Stimulated activated CD4-positive, alpha-beta T cell treated with anti-CD3 and anti-CD28 coated beads, Interleukin-1b, Interleukin-23, amount 100 ng/mL, for 1 hour (primary cell): ENCODE data around the gene DOCK8.
"Not testable (repeated sequence)": the region's sequence is repeated elsewhere in the genome, so short reads cannot be mapped to it uniquely, and the experiment has no call there.

Source experiments
- DNase-seq, 2 donors: peaks; one replicate each; pipeline ENCODE4 v3.0.0-alpha.2; 2020; ENCODE audit warnings: low read depth in 2 of 2

The DOCK8 gene

GRCh38 chr9:224582-225520, 10.2 kb downstream of the DOCK8 start:
- DNase-seq: no peak

- DNase-seq: no peak
Observed at GRCh38 chr9:227860-228259, 13.2 kb downstream of the DOCK8 start.

GRCh38 chr9:228929-229695, 14.4 kb downstream of the DOCK8 start:
- DNase-seq: no peak

GRCh38 chr9:231625-232024, 17.0 kb downstream of the DOCK8 start:
- not testable (repeated sequence) for DNase-seq

- not testable (repeated sequence) for DNase-seq
Observed at GRCh38 chr9:233708-234107, 19.0 kb downstream of the DOCK8 start.

- DNase-seq: no peak
Observed at GRCh38 chr9:237141-237857, 22.6 kb downstream of the DOCK8 start.

- no peak for DNase-seq
Observed at GRCh38 chr9:237858-238345, 23.2 kb downstream of the DOCK8 start.

GRCh38 chr9:242461-243080, 27.9 kb downstream of the DOCK8 start:
- DNase-seq: no peak

- DNase-seq: no peak
Observed at GRCh38 chr9:248278-248961, 33.8 kb downstream of the DOCK8 start.

- no peak for DNase-seq
Observed at GRCh38 chr9:249025-249424, 34.4 kb downstream of the DOCK8 start.

- no peak for DNase-seq
Observed at GRCh38 chr9:250039-250438, 35.4 kb downstream of the DOCK8 start.

- no peak for DNase-seq
Observed at GRCh38 chr9:250625-251024, 36.0 kb downstream of the DOCK8 start.

- DNase-seq: no peak
Observed at GRCh38 chr9:251398-251797, 36.7 kb downstream of the DOCK8 start.

- no peak for DNase-seq
Observed at GRCh38 chr9:253539-253938, 38.9 kb downstream of the DOCK8 start.

- no peak for DNase-seq
Observed at GRCh38 chr9:254516-254915, 39.9 kb downstream of the DOCK8 start.

GRCh38 chr9:257957-258356, 43.3 kb downstream of the DOCK8 start:
- DNase-seq: no peak

- DNase-seq: no peak
Observed at GRCh38 chr9:259405-260404, 45.0 kb downstream of the DOCK8 start.

- DNase-seq: no peak
Observed at GRCh38 chr9:264231-264630, 49.6 kb downstream of the DOCK8 start.

- DNase-seq: no peak
Observed at GRCh38 chr9:265209-265870, 50.7 kb downstream of the DOCK8 start.
